Suppressor macrophage treated with lipopolysaccharide for 4 hours (primary cell): ENCODE results near the gene CHRNA3.

Source experiments
- DNase-seq: peaks from one replicate; pipeline ENCODE4 v3.0.0-alpha.2; 2020

Gene CHRNA3

DNA sequence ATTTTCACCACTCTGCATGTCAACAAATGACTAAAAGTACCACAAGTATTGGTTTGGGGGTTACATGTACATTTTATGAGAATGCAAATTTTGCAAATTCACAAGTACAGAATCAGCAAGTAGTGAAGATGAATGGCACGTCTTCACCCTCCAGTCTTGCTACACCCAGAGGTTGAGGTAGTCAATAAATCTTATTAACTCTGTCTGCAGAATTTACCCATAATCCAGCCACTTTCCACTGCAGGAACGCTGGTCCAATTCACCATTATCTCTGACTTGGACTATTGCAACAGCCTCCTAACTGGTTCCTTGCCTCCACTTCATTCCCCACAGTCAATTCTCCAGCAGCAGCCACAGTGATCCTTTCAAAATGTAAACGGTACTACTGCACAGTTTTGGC lies 70.0 kb downstream of the CHRNA3 start:
- DNase-seq, result no peak

DNA sequence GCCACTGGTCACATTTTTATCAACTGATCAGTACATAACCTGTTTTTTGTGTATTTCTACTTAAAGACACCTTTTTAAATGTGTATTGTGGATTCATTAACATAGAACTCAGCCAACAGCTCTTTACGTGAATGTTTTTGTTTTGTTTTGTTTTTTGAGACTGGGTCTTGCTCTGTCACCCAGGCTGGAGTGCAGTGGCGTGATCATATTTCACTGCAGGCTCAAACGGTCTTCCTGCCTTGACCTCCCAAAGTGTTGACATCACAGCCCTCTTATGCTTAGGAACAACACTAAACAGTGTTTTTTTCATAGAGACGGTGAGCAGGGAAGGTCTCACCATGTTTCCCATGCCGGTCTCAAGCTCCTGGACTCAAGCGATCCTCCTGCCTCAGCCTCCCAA lies 70.6 kb downstream of the CHRNA3 start:
- DNase-seq, result no peak
